Esophagus muscularis mucosa (tissue), 3 donors: ENCODE measurements around the gene GREB1.

Experiments
- POLR2A ChIP-seq: fragments of 450-650 bp; IDR thresholded peaks from one replicate; pipeline ENCODE4 v1.6.1; 2017; ENCODE audit warnings: antibody characterized with exemption, moderate library complexity, mild to moderate bottlenecking, low read depth
- TF ChIP-seq, protein P1 (sequence below), 3 experiments: fragments of 200-600 bp in 2 of 3; fragments of 450-650 bp in 1 of 3; sonication (generic) in 2 of 3; IDR thresholded peaks; one replicate each; pipeline ENCODE4 v1.5.1; 2017 to 2019; ENCODE audit warnings: antibody characterized with exemption in 3 of 3, mild to moderate bottlenecking in 2 of 3, moderate library complexity in 1 of 3

DNA sequence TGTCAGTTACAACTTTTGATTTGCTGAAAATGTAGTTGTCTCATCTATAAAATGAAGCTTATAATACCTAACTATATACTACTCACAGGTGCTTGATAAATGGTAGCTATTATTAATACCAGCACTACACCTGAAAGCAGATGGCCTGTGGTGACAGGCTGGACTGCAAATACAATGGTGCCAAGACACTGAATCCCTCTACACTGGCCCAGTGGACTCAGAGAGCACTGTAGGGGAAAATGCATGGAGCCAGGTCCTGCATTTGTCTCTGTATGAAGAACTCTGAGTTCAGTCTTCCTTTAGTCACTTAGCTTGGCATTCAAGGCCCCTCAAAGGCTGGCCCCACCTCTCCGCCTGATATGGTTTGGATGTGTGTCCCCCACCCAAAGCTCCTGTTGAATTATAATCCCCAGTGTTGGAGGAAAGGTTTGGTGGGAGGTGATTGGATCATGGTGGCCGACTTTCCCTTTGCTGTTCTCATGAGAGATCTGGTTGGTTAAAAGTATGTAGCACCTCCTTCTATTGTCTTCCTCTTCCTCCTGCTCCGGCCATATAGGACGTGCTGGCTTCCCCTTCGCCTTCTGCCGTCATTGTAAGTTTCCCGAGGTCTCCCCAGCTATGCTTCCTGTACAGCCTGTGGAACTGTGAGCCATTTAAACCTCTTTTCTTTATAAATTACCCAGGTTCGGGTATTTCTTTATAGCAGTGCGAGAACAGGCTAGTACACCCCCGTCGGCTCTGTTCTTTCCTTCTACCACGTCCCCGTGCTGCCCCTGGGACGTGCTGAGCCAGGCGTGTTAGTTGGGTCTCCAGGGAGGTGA, 147.3 kb downstream of the GREB1 start:
- TF ChIP-seq, protein P1, sequence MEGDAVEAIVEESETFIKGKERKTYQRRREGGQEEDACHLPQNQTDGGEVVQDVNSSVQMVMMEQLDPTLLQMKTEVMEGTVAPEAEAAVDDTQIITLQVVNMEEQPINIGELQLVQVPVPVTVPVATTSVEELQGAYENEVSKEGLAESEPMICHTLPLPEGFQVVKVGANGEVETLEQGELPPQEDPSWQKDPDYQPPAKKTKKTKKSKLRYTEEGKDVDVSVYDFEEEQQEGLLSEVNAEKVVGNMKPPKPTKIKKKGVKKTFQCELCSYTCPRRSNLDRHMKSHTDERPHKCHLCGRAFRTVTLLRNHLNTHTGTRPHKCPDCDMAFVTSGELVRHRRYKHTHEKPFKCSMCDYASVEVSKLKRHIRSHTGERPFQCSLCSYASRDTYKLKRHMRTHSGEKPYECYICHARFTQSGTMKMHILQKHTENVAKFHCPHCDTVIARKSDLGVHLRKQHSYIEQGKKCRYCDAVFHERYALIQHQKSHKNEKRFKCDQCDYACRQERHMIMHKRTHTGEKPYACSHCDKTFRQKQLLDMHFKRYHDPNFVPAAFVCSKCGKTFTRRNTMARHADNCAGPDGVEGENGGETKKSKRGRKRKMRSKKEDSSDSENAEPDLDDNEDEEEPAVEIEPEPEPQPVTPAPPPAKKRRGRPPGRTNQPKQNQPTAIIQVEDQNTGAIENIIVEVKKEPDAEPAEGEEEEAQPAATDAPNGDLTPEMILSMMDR (IDR thresholded peaks at IDR 0.05), result no peak
- no peak for TF ChIP-seq POLR2A
